Suprapubic skin (tissue), 3 donors: ENCODE data around the gene PASD1.

Source experiments
- EP300 ChIP-seq: sonication (generic); formaldehyde crosslinking; IDR thresholded peaks from one replicate; pipeline ENCODE4 v1.6.1; 2017; ENCODE audit warnings: antibody characterized with exemption
- POLR2A ChIP-seq, 2 donors: fragments of 450-650 bp; IDR thresholded peaks; one replicate each; pipeline ENCODE4 v1.6.1; 2017; ENCODE audit warnings: antibody characterized with exemption in 2 of 2, mild to moderate bottlenecking in 2 of 2, moderate library complexity in 2 of 2
- TF ChIP-seq, protein P1 (sequence below), 2 donors: fragments of 200-600 bp in 1 of 2; fragments of 450-650 bp in 1 of 2; sonication (generic) in 1 of 2; IDR thresholded peaks; one replicate each; pipeline ENCODE4 v1.5.1; 2016 to 2019; ENCODE audit warnings: antibody characterized with exemption in 2 of 2, mild to moderate bottlenecking in 1 of 2, moderate library complexity in 1 of 2

DNA sequence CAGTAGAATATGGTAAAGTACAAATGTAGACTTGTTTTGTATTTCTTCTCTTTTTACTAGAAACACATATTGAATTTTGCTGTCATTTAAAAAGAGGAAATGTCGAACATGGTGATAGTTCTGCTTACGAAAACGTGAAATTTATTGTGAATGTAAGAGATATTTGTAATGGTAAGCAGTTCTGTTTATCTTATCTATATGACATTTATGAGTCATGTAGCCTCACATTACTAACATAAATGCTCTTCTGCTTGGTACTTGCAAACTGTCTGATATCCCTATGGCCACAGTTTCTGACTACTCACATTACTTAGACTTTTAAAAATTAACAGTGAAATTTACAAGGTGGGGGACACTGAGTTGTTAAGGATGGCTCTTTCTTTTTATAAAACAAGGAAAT, 57.9 kb downstream of the PASD1 start:
- TF ChIP-seq, protein P1, sequence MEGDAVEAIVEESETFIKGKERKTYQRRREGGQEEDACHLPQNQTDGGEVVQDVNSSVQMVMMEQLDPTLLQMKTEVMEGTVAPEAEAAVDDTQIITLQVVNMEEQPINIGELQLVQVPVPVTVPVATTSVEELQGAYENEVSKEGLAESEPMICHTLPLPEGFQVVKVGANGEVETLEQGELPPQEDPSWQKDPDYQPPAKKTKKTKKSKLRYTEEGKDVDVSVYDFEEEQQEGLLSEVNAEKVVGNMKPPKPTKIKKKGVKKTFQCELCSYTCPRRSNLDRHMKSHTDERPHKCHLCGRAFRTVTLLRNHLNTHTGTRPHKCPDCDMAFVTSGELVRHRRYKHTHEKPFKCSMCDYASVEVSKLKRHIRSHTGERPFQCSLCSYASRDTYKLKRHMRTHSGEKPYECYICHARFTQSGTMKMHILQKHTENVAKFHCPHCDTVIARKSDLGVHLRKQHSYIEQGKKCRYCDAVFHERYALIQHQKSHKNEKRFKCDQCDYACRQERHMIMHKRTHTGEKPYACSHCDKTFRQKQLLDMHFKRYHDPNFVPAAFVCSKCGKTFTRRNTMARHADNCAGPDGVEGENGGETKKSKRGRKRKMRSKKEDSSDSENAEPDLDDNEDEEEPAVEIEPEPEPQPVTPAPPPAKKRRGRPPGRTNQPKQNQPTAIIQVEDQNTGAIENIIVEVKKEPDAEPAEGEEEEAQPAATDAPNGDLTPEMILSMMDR (IDR thresholded peaks at IDR 0.05), result no peak
- TF ChIP-seq POLR2A (IDR thresholded peaks at IDR 0.05), result no peak
- TF ChIP-seq EP300, result no peak
